ENCODE measurements around the gene ACP7. TPM values are rescaled to one million over a fixed set of nuclear protein-coding genes. Genes with fewer than 3 reads are reported as not detected.

ACP7 gene
- total and polyA plus RNA-seq, 2 experiments from 2014 or later = 0.27 to 0.45 TPM

DNA sequence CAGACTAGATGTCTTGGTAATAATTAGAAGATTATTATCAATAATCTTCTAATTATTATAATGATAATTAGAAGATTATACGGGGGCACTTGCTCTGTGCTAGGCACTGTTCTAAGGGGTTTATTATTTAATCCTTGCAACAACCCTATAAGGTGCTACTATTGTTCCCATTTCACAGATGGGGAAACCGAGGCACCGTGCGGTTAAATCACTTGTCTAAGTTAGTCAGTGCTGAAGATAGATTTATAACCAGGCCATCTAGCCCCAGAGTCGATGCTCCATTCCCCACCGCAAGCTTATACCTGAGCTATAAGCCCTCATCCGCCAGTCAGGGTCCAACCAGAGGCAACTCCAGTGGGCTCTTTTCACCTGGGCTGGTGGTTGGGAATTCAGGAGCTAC is 2.0 kb upstream of the ACP7 start (continued):
- TF ChIP-seq, protein P1, sequence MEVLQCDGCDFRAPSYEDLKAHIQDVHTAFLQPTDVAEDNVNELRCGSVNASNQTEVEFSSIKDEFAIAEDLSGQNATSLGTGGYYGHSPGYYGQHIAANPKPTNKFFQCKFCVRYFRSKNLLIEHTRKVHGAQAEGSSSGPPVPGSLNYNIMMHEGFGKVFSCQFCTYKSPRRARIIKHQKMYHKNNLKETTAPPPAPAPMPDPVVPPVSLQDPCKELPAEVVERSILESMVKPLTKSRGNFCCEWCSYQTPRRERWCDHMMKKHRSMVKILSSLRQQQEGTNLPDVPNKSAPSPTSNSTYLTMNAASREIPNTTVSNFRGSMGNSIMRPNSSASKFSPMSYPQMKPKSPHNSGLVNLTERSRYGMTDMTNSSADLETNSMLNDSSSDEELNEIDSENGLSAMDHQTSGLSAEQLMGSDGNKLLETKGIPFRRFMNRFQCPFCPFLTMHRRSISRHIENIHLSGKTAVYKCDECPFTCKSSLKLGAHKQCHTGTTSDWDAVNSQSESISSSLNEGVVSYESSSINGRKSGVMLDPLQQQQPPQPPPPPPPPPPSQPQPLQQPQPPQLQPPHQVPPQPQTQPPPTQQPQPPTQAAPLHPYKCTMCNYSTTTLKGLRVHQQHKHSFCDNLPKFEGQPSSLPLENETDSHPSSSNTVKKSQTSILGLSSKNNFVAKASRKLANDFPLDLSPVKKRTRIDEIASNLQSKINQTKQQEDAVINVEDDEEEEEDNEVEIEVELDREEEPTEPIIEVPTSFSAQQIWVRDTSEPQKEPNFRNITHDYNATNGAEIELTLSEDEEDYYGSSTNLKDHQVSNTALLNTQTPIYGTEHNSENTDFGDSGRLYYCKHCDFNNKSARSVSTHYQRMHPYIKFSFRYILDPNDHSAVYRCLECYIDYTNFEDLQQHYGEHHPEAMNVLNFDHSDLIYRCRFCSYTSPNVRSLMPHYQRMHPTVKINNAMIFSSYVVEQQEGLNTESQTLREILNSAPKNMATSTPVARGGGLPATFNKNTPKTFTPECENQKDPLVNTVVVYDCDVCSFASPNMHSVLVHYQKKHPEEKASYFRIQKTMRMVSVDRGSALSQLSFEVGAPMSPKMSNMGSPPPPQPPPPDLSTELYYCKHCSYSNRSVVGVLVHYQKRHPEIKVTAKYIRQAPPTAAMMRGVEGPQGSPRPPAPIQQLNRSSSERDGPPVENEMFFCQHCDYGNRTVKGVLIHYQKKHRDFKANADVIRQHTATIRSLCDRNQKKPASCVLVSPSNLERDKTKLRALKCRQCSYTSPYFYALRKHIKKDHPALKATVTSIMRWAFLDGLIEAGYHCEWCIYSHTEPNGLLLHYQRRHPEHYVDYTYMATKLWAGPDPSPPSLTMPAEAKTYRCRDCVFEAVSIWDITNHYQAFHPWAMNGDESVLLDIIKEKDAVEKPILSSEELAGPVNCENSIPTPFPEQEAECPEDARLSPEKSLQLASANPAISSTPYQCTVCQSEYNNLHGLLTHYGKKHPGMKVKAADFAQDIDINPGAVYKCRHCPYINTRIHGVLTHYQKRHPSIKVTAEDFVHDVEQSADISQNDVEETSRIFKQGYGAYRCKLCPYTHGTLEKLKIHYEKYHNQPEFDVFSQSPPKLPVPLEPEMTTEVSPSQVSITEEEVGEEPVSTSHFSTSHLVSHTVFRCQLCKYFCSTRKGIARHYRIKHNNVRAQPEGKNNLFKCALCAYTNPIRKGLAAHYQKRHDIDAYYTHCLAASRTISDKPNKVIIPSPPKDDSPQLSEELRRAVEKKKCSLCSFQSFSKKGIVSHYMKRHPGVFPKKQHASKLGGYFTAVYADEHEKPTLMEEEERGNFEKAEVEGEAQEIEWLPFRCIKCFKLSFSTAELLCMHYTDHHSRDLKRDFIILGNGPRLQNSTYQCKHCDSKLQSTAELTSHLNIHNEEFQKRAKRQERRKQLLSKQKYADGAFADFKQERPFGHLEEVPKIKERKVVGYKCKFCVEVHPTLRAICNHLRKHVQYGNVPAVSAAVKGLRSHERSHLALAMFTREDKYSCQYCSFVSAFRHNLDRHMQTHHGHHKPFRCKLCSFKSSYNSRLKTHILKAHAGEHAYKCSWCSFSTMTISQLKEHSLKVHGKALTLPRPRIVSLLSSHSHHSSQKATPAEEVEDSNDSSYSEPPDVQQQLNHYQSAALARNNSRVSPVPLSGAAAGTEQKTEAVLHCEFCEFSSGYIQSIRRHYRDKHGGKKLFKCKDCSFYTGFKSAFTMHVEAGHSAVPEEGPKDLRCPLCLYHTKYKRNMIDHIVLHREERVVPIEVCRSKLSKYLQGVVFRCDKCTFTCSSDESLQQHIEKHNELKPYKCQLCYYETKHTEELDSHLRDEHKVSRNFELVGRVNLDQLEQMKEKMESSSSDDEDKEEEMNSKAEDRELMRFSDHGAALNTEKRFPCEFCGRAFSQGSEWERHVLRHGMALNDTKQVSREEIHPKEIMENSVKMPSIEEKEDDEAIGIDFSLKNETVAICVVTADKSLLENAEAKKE (CRISPR knock-in tag; IDR thresholded peaks at IDR 0.05) = no peak
- no peak for TF ChIP-seq STAT1 (IDR thresholded peaks at IDR 0.05; ENCODE audit: unreplicated experiment)

DNA sequence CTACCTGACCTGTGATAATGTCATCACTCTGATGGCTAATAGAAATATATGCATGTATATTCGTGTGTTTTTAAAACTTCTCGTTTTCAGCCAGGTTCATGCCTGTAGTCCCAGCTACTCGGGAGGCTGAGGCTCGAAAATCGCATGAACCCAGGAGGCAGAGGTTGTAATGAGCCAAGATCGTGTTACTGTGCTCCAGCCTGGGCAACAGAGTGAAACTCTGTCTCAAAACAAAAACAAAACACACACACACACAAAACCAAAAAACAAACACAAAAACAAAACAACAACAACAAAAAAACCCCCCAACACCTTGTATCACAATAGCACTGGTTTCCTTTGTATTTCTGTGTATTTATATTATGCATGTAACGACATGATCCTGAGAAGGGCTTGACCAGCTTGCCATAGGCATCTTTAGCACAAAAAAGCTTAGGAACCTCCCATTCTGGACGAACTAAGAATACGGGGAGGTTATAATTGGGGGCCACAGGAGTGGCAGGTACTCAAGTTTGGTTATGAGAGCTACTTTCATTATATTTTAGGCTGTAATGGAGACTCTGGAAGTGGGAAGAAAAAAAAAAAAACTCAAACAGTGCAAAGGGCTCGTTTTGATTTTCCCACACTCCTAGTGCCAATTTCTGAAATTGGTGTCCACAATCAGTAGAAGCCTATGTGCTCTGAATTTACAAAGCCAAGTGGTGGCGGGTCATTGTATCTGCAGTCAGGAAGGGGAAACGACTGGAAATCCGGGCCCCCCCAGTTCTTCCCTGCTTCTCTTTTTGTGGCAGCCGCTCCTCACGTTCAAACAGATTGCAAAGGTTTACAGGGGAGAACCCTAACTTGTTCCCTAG is 1.2 kb upstream of the ACP7 start:
- H3K4me1 Mint-ChIP-seq = peaks cover 19% of the 10 kb centered on the region
- peaks cover 41% of the 10 kb centered on the region for H3K27me3 ChIP-seq (ENCODE audit: insufficient read depth)
- no peaks in the 10 kb centered on the region for H3K9me3 Mint-ChIP-seq
- peak overlapping the region; percentile 73 for H3K4me3 ChIP-seq
- H3K79me2 ChIP-seq (replicated peaks; ENCODE audit: insufficient read depth) = no peaks in the 10 kb centered on the region
- H2AFZ ChIP-seq = peak overlapping the region; percentile 100
- ATAC-seq (no peak), DNase-seq (ENCODE audit: low spot score) (no peak)
- H3K27ac Mint-ChIP-seq = no peak overlapping the region
- no peaks in the 10 kb centered on the region for H3K9me2 ChIP-seq (ENCODE audit: insufficient read depth)
- peaks cover 34% of the 10 kb centered on the region for H3K27me3 Mint-ChIP-seq (ENCODE audit: insufficient read depth, low read depth, poor library complexity)
- peak overlapping the region; percentile 75 for H3K4me3 Mint-ChIP-seq
- peaks cover 15% of the 10 kb centered on the region for H3K4me1 ChIP-seq (ENCODE audit: insufficient read depth)
- H3K27ac ChIP-seq (ENCODE audit: low read depth) = no peak overlapping the region
- peak overlapping the region; percentile 96 for H3K4me2 ChIP-seq
- H3K36me3 Mint-ChIP-seq (ENCODE audit: low read depth) = no peaks in the 10 kb centered on the region; the same call in 2 of the 3 replicates
- H4K20me1 ChIP-seq (replicated peaks; ENCODE audit: insufficient read depth) = no peaks in the 10 kb centered on the region
- TF ChIP-seq ZNF114 (CRISPR knock-in tag; IDR thresholded peaks at IDR 0.05) (no peak), EZH2phosphoT487 (IDR thresholded peaks at IDR 0.05; ENCODE audit: unreplicated experiment) (no peak), NANOG (IDR thresholded peaks at IDR 0.05; ENCODE audit: borderline replicate concordance) (no peak), ZNF331 (CRISPR knock-in tag; IDR thresholded peaks at IDR 0.05; ENCODE audit: low read depth) (no peak), EZH2 (IDR thresholded peaks at IDR 0.05; ENCODE audit: low read depth, unreplicated experiment) (no peak), JUNB (IDR thresholded peaks at IDR 0.05; ENCODE audit: unreplicated experiment) (no peak)
- no peaks in the 10 kb centered on the region for H3F3A ChIP-seq (replicated peaks; ENCODE audit: low read depth)
- H3K36me3 ChIP-seq (ENCODE audit: insufficient read depth) = no peaks in the 10 kb centered on the region
